HEK293 (cell line): ENCODE results near the gene SLC2A11.

ENCODE experiments used
- GFI1B ChIP-seq: fragments of 450-650 bp; formaldehyde crosslinking; IDR thresholded peaks from 2 replicates; pipeline ENCODE4 v1.5.1; 2016; ENCODE audit warnings: missing biosample characterization, missing genetic modification characterization
- GLIS1 ChIP-seq: fragments of 450-650 bp; formaldehyde crosslinking; IDR thresholded peaks from 2 replicates; pipeline ENCODE4 v1.5.1; 2016; ENCODE audit warnings: missing biosample characterization, missing genetic modification characterization
- KLF9 ChIP-seq: fragments of 450-650 bp; formaldehyde crosslinking; IDR thresholded peaks from 2 replicates; pipeline ENCODE4 v1.5.1; 2016; ENCODE audit warnings: missing biosample characterization, missing genetic modification characterization, low read depth
- OSR2 ChIP-seq: fragments of 450-650 bp; formaldehyde crosslinking; IDR thresholded peaks from 2 replicates; pipeline ENCODE4 v1.5.1; 2016; ENCODE audit warnings: missing biosample characterization, missing genetic modification characterization
- SP2 ChIP-seq: fragments of 450-650 bp; formaldehyde crosslinking; IDR thresholded peaks from 2 replicates; pipeline ENCODE4 v1.5.1; 2016; ENCODE audit warnings: missing biosample characterization, missing genetic modification characterization
- ZNF624 ChIP-seq: fragments of 450-650 bp; formaldehyde crosslinking; IDR thresholded peaks from 2 replicates; pipeline ENCODE4 v1.5.1; 2017; ENCODE audit warnings: missing biosample characterization, missing genetic modification characterization
- TF ChIP-seq, protein P1 (sequence below): fragments of 450-650 bp; formaldehyde crosslinking; IDR thresholded peaks from 2 replicates; pipeline ENCODE4 v1.5.1; 2016; ENCODE audit warnings: missing biosample characterization, missing genetic modification characterization
- TF ChIP-seq, protein P2 (sequence below): fragments of 450-650 bp; formaldehyde crosslinking; IDR thresholded peaks from 2 replicates; pipeline ENCODE4 v1.5.1; 2016; ENCODE audit warnings: missing biosample characterization, missing genetic modification characterization
- TF ChIP-seq, protein P3 (sequence below): fragments of 450-650 bp; formaldehyde crosslinking; IDR thresholded peaks from 2 replicates; pipeline ENCODE4 v1.5.1; 2016; ENCODE audit warnings: missing biosample characterization, missing genetic modification characterization
- TF ChIP-seq, protein P4 (sequence below): fragments of 450-650 bp; formaldehyde crosslinking; IDR thresholded peaks from 2 replicates; pipeline ENCODE4 v1.5.1; 2017; ENCODE audit warnings: missing biosample characterization, missing genetic modification characterization

DNA sequence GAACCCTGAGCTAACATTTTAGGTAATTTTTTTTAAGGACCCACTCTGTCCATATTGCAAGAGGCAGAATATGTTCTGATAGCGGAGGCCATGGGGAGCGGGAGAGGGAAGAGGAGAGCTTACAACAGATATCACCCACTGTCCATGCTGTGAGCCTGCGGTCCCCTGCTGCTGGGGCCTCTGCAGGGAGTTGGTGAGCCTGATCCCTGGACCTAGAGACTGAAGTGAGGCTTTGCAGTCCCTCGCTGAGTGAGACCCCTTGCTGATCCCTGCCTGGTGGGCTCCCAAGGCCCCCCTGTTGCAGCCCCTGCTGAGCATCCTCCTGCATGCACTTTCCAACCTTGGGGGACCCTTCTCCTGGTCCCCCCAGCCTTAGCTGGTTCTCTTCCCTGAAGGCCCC lies 49.0 kb downstream of the SLC2A11 start:
- TF ChIP-seq SP2 (tag by site-specific recombination) (no peak), GLIS1 (no peak), KLF9 (no peak), ZNF624 (no peak), OSR2 (tag by site-specific recombination) (no peak), GFI1B (no peak)
- TF ChIP-seq, protein P1, sequence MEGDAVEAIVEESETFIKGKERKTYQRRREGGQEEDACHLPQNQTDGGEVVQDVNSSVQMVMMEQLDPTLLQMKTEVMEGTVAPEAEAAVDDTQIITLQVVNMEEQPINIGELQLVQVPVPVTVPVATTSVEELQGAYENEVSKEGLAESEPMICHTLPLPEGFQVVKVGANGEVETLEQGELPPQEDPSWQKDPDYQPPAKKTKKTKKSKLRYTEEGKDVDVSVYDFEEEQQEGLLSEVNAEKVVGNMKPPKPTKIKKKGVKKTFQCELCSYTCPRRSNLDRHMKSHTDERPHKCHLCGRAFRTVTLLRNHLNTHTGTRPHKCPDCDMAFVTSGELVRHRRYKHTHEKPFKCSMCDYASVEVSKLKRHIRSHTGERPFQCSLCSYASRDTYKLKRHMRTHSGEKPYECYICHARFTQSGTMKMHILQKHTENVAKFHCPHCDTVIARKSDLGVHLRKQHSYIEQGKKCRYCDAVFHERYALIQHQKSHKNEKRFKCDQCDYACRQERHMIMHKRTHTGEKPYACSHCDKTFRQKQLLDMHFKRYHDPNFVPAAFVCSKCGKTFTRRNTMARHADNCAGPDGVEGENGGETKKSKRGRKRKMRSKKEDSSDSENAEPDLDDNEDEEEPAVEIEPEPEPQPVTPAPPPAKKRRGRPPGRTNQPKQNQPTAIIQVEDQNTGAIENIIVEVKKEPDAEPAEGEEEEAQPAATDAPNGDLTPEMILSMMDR (tag by site-specific recombination): no peak
- TF ChIP-seq, protein P2, sequence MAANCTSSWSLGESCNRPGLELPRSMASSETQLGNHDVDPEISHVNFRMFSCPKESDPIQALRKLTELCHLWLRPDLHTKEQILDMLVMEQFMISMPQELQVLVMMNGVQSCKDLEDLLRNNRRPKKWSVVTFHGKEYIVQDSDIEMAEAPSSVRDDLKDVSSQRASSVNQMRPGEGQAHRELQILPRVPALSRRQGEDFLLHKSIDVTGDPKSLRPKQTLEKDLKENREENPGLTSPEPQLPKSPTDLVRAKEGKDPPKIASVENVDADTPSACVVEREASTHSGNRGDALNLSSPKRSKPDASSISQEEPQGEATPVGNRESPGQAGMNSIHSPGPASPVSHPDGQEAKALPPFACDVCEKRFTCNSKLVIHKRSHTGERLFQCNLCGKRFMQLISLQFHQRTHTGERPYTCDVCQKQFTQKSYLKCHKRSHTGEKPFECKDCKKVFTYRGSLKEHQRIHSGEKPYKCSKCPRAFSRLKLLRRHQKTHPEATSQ (tag by site-specific recombination): no peak
- TF ChIP-seq, protein P3, sequence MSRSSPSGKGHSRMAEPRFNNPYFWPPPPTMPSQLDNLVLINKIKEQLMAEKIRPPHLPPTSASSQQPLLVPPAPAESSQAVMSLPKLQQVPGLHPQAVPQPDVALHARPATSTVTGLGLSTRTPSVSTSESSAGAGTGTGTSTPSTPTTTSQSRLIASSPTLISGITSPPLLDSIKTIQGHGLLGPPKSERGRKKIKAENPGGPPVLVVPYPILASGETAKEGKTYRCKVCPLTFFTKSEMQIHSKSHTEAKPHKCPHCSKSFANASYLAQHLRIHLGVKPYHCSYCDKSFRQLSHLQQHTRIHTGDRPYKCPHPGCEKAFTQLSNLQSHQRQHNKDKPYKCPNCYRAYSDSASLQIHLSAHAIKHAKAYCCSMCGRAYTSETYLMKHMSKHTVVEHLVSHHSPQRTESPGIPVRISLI (tag by site-specific recombination): no peak
- TF ChIP-seq, protein P4, sequence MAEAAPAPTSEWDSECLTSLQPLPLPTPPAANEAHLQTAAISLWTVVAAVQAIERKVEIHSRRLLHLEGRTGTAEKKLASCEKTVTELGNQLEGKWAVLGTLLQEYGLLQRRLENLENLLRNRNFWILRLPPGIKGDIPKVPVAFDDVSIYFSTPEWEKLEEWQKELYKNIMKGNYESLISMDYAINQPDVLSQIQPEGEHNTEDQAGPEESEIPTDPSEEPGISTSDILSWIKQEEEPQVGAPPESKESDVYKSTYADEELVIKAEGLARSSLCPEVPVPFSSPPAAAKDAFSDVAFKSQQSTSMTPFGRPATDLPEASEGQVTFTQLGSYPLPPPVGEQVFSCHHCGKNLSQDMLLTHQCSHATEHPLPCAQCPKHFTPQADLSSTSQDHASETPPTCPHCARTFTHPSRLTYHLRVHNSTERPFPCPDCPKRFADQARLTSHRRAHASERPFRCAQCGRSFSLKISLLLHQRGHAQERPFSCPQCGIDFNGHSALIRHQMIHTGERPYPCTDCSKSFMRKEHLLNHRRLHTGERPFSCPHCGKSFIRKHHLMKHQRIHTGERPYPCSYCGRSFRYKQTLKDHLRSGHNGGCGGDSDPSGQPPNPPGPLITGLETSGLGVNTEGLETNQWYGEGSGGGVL (tag by site-specific recombination): no peak
